HepG2 (cell line): ENCODE data around the gene TMEM214. TPM values are rescaled to one million over a fixed set of nuclear protein-coding genes. Genes with fewer than 3 reads are reported as not detected.

Experiments used
- EED ChIP-seq: sonication (generic); formaldehyde crosslinking; IDR thresholded peaks from 2 replicates; pipeline ENCODE4 v1.5.0; 2020; ENCODE audit warnings: mild to moderate bottlenecking, missing genetic modification reagents
- JUNB ChIP-seq: sonication (generic); formaldehyde crosslinking; IDR thresholded peaks from 2 replicates; pipeline ENCODE4 v1.8.0; 2022; ENCODE audit warnings: missing genetic modification reagents, mild to moderate bottlenecking, borderline replicate concordance
- NAIF1 ChIP-seq: sonication (generic); formaldehyde crosslinking; IDR thresholded peaks from 2 replicates; pipeline ENCODE4 v1.5.0; 2020; ENCODE audit warnings: mild to moderate bottlenecking, missing genetic modification reagents, borderline replicate concordance
- NFATC3 ChIP-seq: sonication (generic); formaldehyde crosslinking; IDR thresholded peaks from 2 replicates; pipeline ENCODE4 v1.5.1; 2020; ENCODE audit warnings: mild to moderate bottlenecking, missing genetic modification reagents
- POGZ ChIP-seq: sonication (generic); formaldehyde crosslinking; IDR thresholded peaks from 2 replicates; pipeline ENCODE4 v1.4.0; 2020; ENCODE audit warnings: mild to moderate bottlenecking, missing genetic modification reagents
- POLR2G ChIP-seq: fragments of 200-400 bp; formaldehyde crosslinking; IDR thresholded peaks from 2 replicates; pipeline ENCODE4 v1.6.1; 2018; ENCODE audit warnings: mild to moderate bottlenecking, low read depth, low read length, moderate library complexity
- ZBTB38 ChIP-seq: sonication (generic); formaldehyde crosslinking; IDR thresholded peaks from 2 replicates; pipeline ENCODE4 v1.5.1; 2020; ENCODE audit warnings: mild to moderate bottlenecking, missing genetic modification reagents
- ZNF263 ChIP-seq: sonication (generic); formaldehyde crosslinking; IDR thresholded peaks from 2 replicates; pipeline ENCODE4 v1.4.0; 2020; ENCODE audit warnings: missing genetic modification reagents
- ZNF709 ChIP-seq: sonication (generic); formaldehyde crosslinking; IDR thresholded peaks from 2 replicates; pipeline ENCODE4 v1.5.0; 2020; ENCODE audit warnings: mild to moderate bottlenecking, missing genetic modification reagents
- ZNF788 ChIP-seq: sonication (generic); formaldehyde crosslinking; IDR thresholded peaks from 2 replicates; pipeline ENCODE4 v1.5.0; 2020; ENCODE audit warnings: mild to moderate bottlenecking, missing genetic modification reagents, borderline replicate concordance
- polyA plus RNA-seq, 8 experiments: library from polyadenylated mRNA; depleted of rRNA in 3 of 8; stranded (reverse) in 7 of 8; unstranded in 1 of 8; fragments of >200 nt; fragmentation: Illumina TruSeq in 4 of 8; extraction: Trizol in 4 of 8; gene quantifications; 2 replicates each; pipeline versions ENCODE4 v1.2.1 to v1.2.3, GENCODE V29; 2011 to 2016; ENCODE audit warnings: low read depth in 4 of 8, missing spikeins in 1 of 8, mixed read lengths in 1 of 8; ENCODE audit not compliant: insufficient read depth in 1 of 8
- total RNA-seq, 5 experiments: library from RNA; depleted of rRNA; stranded (reverse); fragments of >200 nt; fragmentation: Illumina TruSeq; extraction: Trizol; gene quantifications; 2 replicates each; pipeline ENCODE4 v1.2.3, GENCODE V29; 2016; ENCODE audit warnings: low read depth in 1 of 5
- TF ChIP-seq, protein P1 (sequence below): sonication (generic); formaldehyde crosslinking; IDR thresholded peaks from 2 replicates; pipeline ENCODE4; 2020; ENCODE audit warnings: missing genetic modification reagents, mild to moderate bottlenecking, borderline replicate concordance
- TF ChIP-seq, protein P2 (sequence below): sonication (generic); formaldehyde crosslinking; IDR thresholded peaks from 2 replicates; pipeline ENCODE4 v1.5.1; 2020; ENCODE audit warnings: mild to moderate bottlenecking, missing genetic modification reagents, moderate library complexity
- TF ChIP-seq, protein P3 (sequence below): sonication (generic); formaldehyde crosslinking; IDR thresholded peaks from 2 replicates; pipeline ENCODE4 v1.5.0; 2020; ENCODE audit warnings: mild to moderate bottlenecking, missing genetic modification reagents
- TF ChIP-seq, protein P4 (sequence below): sonication (generic); formaldehyde crosslinking; IDR thresholded peaks from 2 replicates; pipeline ENCODE4 v1.4.0; 2020; ENCODE audit warnings: missing genetic modification reagents

The TMEM214 gene
- total and polyA plus RNA-seq, 2 of the 13 experiments (the other 11 are each of a cell fraction or from before 2014, with no cell fraction given) = 58.3 to 132 TPM

DNA sequence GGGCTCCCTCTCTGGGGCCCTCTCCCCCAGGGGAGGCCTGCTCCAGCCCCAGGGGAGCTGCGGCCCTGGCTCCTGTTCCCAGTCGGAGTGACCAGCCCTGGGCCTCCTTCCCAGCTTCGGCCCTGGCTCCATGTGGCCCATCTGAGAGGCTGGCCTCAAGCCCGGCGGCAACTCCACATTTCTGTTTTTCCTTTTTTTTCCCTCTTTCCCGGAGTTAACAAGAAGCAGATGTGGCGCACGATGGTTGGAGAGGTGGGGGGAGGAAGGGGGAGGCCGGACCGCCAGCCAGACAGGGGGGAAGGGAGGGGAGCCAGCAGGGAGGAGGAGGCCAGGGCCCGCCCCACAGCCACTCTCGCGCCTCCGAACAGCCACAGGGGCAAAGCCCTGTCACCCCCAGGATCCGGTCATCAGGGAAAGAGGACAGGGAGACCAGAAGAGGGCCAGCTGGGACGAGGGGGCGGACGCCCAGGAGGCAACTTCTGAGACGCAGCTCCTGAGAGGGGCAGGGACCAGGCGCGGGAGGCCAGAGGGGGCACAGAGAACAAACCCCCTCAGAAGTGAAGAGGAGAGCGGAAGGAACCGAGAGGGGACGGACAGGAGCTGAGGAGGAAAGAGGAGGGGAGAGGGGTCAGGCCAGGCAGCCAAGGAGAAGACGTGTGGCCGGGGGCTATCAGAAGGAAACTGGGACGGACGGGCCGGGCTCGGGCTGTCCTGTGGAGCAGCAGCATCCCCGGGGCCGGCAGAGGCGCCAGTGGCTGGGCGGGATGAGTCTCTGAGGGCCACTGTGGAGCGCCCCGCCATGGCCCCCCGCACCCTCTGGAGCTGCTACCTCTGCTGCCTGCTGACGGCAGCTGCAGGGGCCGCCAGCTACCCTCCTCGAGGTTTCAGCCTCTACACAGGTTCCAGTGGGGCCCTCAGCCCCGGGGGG, 45.8 kb downstream of the TMEM214 start, which contains the start of gene EMILIN1 (continued):
- TF ChIP-seq, protein P1, sequence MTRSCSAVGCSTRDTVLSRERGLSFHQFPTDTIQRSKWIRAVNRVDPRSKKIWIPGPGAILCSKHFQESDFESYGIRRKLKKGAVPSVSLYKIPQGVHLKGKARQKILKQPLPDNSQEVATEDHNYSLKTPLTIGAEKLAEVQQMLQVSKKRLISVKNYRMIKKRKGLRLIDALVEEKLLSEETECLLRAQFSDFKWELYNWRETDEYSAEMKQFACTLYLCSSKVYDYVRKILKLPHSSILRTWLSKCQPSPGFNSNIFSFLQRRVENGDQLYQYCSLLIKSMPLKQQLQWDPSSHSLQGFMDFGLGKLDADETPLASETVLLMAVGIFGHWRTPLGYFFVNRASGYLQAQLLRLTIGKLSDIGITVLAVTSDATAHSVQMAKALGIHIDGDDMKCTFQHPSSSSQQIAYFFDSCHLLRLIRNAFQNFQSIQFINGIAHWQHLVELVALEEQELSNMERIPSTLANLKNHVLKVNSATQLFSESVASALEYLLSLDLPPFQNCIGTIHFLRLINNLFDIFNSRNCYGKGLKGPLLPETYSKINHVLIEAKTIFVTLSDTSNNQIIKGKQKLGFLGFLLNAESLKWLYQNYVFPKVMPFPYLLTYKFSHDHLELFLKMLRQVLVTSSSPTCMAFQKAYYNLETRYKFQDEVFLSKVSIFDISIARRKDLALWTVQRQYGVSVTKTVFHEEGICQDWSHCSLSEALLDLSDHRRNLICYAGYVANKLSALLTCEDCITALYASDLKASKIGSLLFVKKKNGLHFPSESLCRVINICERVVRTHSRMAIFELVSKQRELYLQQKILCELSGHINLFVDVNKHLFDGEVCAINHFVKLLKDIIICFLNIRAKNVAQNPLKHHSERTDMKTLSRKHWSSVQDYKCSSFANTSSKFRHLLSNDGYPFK (CRISPR knock-in tag) = 0 out of 2 replicates have a peak, but pooled peaks have one; percentile 27
- TF ChIP-seq JUNB (CRISPR knock-in tag) = no peak
- TF ChIP-seq, protein P2, sequence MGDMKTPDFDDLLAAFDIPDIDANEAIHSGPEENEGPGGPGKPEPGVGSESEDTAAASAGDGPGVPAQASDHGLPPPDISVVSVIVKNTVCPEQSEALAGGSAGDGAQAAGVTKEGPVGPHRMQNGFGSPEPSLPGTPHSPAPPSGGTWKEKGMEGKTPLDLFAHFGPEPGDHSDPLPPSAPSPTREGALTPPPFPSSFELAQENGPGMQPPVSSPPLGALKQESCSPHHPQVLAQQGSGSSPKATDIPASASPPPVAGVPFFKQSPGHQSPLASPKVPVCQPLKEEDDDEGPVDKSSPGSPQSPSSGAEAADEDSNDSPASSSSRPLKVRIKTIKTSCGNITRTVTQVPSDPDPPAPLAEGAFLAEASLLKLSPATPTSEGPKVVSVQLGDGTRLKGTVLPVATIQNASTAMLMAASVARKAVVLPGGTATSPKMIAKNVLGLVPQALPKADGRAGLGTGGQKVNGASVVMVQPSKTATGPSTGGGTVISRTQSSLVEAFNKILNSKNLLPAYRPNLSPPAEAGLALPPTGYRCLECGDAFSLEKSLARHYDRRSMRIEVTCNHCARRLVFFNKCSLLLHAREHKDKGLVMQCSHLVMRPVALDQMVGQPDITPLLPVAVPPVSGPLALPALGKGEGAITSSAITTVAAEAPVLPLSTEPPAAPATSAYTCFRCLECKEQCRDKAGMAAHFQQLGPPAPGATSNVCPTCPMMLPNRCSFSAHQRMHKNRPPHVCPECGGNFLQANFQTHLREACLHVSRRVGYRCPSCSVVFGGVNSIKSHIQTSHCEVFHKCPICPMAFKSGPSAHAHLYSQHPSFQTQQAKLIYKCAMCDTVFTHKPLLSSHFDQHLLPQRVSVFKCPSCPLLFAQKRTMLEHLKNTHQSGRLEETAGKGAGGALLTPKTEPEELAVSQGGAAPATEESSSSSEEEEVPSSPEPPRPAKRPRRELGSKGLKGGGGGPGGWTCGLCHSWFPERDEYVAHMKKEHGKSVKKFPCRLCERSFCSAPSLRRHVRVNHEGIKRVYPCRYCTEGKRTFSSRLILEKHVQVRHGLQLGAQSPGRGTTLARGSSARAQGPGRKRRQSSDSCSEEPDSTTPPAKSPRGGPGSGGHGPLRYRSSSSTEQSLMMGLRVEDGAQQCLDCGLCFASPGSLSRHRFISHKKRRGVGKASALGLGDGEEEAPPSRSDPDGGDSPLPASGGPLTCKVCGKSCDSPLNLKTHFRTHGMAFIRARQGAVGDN (CRISPR knock-in tag) = peak; percentile 67
- TF ChIP-seq POGZ (CRISPR knock-in tag) = 0 out of 2 replicates have a peak, but pooled peaks have one; percentile 13
- TF ChIP-seq ZBTB38 (CRISPR knock-in tag) = peak; percentile 31; the same call in 1 of the 2 replicates
- TF ChIP-seq, protein P3, sequence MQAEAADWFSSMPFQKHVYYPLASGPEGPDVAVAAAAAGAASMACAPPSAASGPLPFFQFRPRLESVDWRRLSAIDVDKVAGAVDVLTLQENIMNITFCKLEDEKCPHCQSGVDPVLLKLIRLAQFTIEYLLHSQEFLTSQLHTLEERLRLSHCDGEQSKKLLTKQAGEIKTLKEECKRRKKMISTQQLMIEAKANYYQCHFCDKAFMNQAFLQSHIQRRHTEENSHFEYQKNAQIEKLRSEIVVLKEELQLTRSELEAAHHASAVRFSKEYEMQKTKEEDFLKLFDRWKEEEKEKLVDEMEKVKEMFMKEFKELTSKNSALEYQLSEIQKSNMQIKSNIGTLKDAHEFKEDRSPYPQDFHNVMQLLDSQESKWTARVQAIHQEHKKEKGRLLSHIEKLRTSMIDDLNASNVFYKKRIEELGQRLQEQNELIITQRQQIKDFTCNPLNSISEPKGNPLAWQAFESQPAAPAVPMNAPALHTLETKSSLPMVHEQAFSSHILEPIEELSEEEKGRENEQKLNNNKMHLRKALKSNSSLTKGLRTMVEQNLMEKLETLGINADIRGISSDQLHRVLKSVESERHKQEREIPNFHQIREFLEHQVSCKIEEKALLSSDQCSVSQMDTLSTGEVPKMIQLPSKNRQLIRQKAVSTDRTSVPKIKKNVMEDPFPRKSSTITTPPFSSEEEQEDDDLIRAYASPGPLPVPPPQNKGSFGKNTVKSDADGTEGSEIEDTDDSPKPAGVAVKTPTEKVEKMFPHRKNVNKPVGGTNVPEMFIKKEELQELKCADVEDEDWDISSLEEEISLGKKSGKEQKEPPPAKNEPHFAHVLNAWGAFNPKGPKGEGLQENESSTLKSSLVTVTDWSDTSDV (CRISPR knock-in tag) = 0 out of 2 replicates have a peak, but pooled peaks have one; percentile 18
- TF ChIP-seq ZNF709 (CRISPR knock-in tag) = no peak
- TF ChIP-seq NFATC3 (CRISPR knock-in tag) = peak; percentile 61; the same call in 1 of the 2 replicates
- 0 out of 2 replicates have a peak, but pooled peaks have one; percentile 45 for TF ChIP-seq ZNF788 (CRISPR knock-in tag)
- 0 out of 2 replicates have a peak, but pooled peaks have one; percentile 27 for TF ChIP-seq POLR2G
- TF ChIP-seq, protein P4, sequence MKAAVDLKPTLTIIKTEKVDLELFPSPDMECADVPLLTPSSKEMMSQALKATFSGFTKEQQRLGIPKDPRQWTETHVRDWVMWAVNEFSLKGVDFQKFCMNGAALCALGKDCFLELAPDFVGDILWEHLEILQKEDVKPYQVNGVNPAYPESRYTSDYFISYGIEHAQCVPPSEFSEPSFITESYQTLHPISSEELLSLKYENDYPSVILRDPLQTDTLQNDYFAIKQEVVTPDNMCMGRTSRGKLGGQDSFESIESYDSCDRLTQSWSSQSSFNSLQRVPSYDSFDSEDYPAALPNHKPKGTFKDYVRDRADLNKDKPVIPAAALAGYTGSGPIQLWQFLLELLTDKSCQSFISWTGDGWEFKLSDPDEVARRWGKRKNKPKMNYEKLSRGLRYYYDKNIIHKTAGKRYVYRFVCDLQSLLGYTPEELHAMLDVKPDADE (CRISPR knock-in tag) = no peak
- TF ChIP-seq ZNF263 (CRISPR knock-in tag) = 0 out of 2 replicates have a peak, but pooled peaks have one; percentile 0
- 0 out of 2 replicates have a peak, but pooled peaks have one; percentile 1 for TF ChIP-seq EED (CRISPR knock-in tag)
- TF ChIP-seq NAIF1 = no peak
